Airway epithelial cell (primary cell): Measurements from ENCODE around the gene OR10W1. TPM values are rescaled to one million over a fixed set of nuclear protein-coding genes. Genes with fewer than 3 reads are reported as not detected.

Source experiments
- total RNA-seq: library from RNA; depleted of rRNA; stranded (reverse); fragments of >200 nt; gene quantifications from 2 replicates; pipeline ENCODE4 v1.2.3, GENCODE V29; 2015

The OR10W1 gene
- not detected in 2 replicates for total RNA-seq

GRCh38 chr11:58268142-58268541 is at the start of gene OR10W1:
Gene OR10W1 (minus strand): TSS chr11:58268260. CDS start chr11:58267858, 402 bp downstream.

Other genes with a start within 250 kb of the OR10W1 start
- not detected in 2 replicates for gene OR9Q1, start 244.4 kb downstream of the OR10W1 start, total RNA-seq
- not detected in 2 replicates for gene OR6Q1, start 237.3 kb downstream of the OR10W1 start, total RNA-seq
- gene OR9I1, start 142.7 kb downstream of the OR10W1 start, total RNA-seq: not detected in 2 replicates
- not detected in 2 replicates for gene OR9Q2, start 79.2 kb downstream of the OR10W1 start, total RNA-seq
- not detected in 2 replicates for gene OR1S2, start 64.1 kb downstream of the OR10W1 start, total RNA-seq
- not detected in 2 replicates for gene OR1S1, start 55.5 kb downstream of the OR10W1 start, total RNA-seq
- gene OR10Q1, start 39.3 kb downstream of the OR10W1 start, total RNA-seq: not detected in 2 replicates
- gene OR5B17, start 90.8 kb upstream of the OR10W1 start, total RNA-seq: not detected in 2 replicates
- gene OR5B3, start 138.6 kb upstream of the OR10W1 start, total RNA-seq: not detected in 2 replicates
- gene OR5B2, start 159.9 kb upstream of the OR10W1 start, total RNA-seq: not detected in 2 replicates
- gene OR5B12, start 174.0 kb upstream of the OR10W1 start, total RNA-seq: not detected in 2 replicates
- not detected in 2 replicates for gene OR5B21, start 239.8 kb upstream of the OR10W1 start, total RNA-seq